Trophoblast cell (in vitro differentiated cells and primary cell): ENCODE measurements around the gene IGF2R.

Experiments used
- DNase-seq, 2 donors: peaks; one replicate each; pipeline ENCODE4 v3.0.0-alpha.2; 2016
- H2AFZ ChIP-seq: 2 replicates; pipeline ENCODE4 v1.6.1; 2013; ENCODE audit warnings: low read length, moderate library complexity, mild to moderate bottlenecking; ENCODE audit not compliant: insufficient read depth, poor library complexity
- H2AK5ac ChIP-seq: 2 replicates; pipeline ENCODE4 v1.6.1; 2013; ENCODE audit warnings: mild to moderate bottlenecking, low read length
- H2BK120ac ChIP-seq: 2 replicates; pipeline ENCODE4 v1.6.1; 2013; ENCODE audit warnings: low read length, mild to moderate bottlenecking, moderate library complexity; ENCODE audit not compliant: insufficient read depth, poor library complexity
- H2BK12ac ChIP-seq: 2 replicates; pipeline ENCODE4 v1.6.1; 2013; ENCODE audit warnings: mild to moderate bottlenecking, low read length, moderate library complexity
- H2BK5ac ChIP-seq: 2 replicates; pipeline ENCODE4 v1.6.1; 2013; ENCODE audit warnings: low read length, low read depth, moderate library complexity, mild to moderate bottlenecking; ENCODE audit not compliant: poor library complexity
- H3K14ac ChIP-seq: 2 replicates; pipeline ENCODE4 v1.6.1; 2013; ENCODE audit warnings: mild to moderate bottlenecking, low read length
- H3K18ac ChIP-seq: 2 replicates; pipeline ENCODE4 v1.6.1; 2013; ENCODE audit warnings: mild to moderate bottlenecking, low read length
- H3K23ac ChIP-seq: 2 replicates; pipeline ENCODE4 v1.6.1; 2013; ENCODE audit warnings: low read length
- H3K27ac ChIP-seq: 2 replicates; pipeline ENCODE4 v1.5.1; 2013; ENCODE audit warnings: low read depth, mild to moderate bottlenecking, inconsistent platforms, low read length, moderate library complexity
- H3K27me3 ChIP-seq: 2 replicates; pipeline ENCODE4 v1.6.1; 2013; ENCODE audit warnings: inconsistent platforms, mild to moderate bottlenecking, low read length, moderate library complexity; ENCODE audit not compliant: insufficient read depth
- H3K36me3 ChIP-seq, 2 experiments: 1 replicate in 1 of 2; 2 replicates in 1 of 2; pipeline ENCODE4 v1.6.1; 2013; ENCODE audit warnings: low read length in 2 of 2, mild to moderate bottlenecking in 2 of 2, moderate library complexity in 1 of 2; ENCODE audit not compliant: insufficient read depth in 2 of 2, control insufficient read depth in 1 of 2
- H3K4ac ChIP-seq: 2 replicates; pipeline ENCODE4 v1.6.1; 2013; ENCODE audit warnings: low read depth, mild to moderate bottlenecking, low read length, moderate library complexity
- H3K4me1 ChIP-seq, 2 experiments: 1 replicate in 1 of 2; 2 replicates in 1 of 2; pipeline ENCODE4 v1.6.1; 2013; ENCODE audit warnings: low read length in 2 of 2, mild to moderate bottlenecking in 2 of 2, moderate library complexity in 1 of 2; ENCODE audit not compliant: insufficient read depth in 2 of 2, control insufficient read depth in 1 of 2
- H3K4me2 ChIP-seq: 2 replicates; pipeline ENCODE4 v1.6.1; 2013; ENCODE audit warnings: inconsistent platforms, mild to moderate bottlenecking, low read length, moderate library complexity
- H3K4me3 ChIP-seq: 2 replicates; pipeline ENCODE4 v1.5.1; 2013; ENCODE audit warnings: mild to moderate bottlenecking, low read depth, low read length, inconsistent platforms
- H3K79me1 ChIP-seq: one replicate; pipeline ENCODE4 v1.6.1; 2013; ENCODE audit warnings: low read length
- H3K79me2 ChIP-seq: 2 replicates; pipeline ENCODE4 v1.6.1; 2013; ENCODE audit warnings: low read length, mild to moderate bottlenecking; ENCODE audit not compliant: control insufficient read depth, insufficient read depth, poor library complexity
- H3K9ac ChIP-seq: 2 replicates; pipeline ENCODE4 v1.6.1; 2013; ENCODE audit warnings: mild to moderate bottlenecking, low read length
- H3K9me3 ChIP-seq: 2 replicates; pipeline ENCODE4 v1.6.1; 2013; ENCODE audit warnings: low read depth, mild to moderate bottlenecking, control low read depth, inconsistent platforms, low read length; ENCODE audit not compliant: insufficient read depth
- H4K12ac ChIP-seq: 2 replicates; pipeline ENCODE4 v1.6.1; 2013; ENCODE audit warnings: low read depth, mild to moderate bottlenecking, low read length, moderate library complexity
- H4K8ac ChIP-seq: 2 replicates; pipeline ENCODE4 v1.6.1; 2013; ENCODE audit warnings: low read depth, mild to moderate bottlenecking, low read length, moderate library complexity
- H4K91ac ChIP-seq: one replicate; pipeline ENCODE4 v1.6.1; 2013; ENCODE audit warnings: low read depth, mild to moderate bottlenecking, low read length, moderate library complexity
- WGBS: extraction: QIAGEN DNeasy Blood & Tissue Kit; methylation state at CpG from one replicate; pipeline ENCODE4 v1.1.7; 2013; ENCODE audit warnings: missing lambda C conversion rate; ENCODE audit not compliant: insufficient read length, insufficient coverage; ENCODE audit errors: extremely low coverage; 5-methylcytosine and 5-hydroxymethylcytosine counted together

The IGF2R gene

DNA sequence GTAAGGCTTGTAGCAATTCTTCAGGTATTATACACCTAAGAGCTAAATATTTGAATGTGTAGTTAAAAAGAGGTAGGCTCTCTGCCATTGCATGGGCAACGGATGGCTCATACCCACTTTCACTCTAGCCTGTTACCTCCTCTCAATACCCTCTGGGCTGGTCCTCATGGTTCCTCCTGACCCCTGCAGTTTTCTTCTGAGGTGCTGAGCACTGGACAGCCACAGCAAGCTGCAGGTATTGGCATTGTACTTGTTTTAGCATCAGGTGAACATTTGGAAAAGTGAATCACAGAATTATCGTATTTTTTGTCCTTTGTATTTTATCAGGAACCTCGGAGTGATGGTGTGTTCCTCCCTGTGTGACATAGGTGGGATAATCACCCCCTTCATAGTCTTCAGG is 185.6 kb downstream of the IGF2R start:
- Histone ChIP-seq H3K14ac (no peak overlapping the region), H3K4me1 (no peaks in the 10 kb centered on the region), H3K79me2 (no peaks in the 10 kb centered on the region), H3K18ac (no peak overlapping the region), H4K8ac (no peak overlapping the region), H3K4ac (no peak overlapping the region), H3K27me3 (no peaks in the 10 kb centered on the region), H4K91ac (no peak overlapping the region), H2AK5ac (no peak overlapping the region), H2BK12ac (no peak overlapping the region), H2BK5ac (no peak overlapping the region), H3K36me3 (no peaks in the 10 kb centered on the region), H3K9ac (no peak overlapping the region), H3K9me3 (no peaks in the 10 kb centered on the region), H3K79me1 (no peaks in the 10 kb centered on the region), H2BK120ac (no peak overlapping the region), H3K4me3 (no peak overlapping the region), H2AFZ (no peak overlapping the region), H3K23ac (no peak overlapping the region), H3K27ac (no peak overlapping the region), H3K4me2 (no peak overlapping the region), H4K12ac (no peak overlapping the region)
- no CpG with 5 or more reads among the region's 3 CpGs for WGBS
- DNase-seq: no peak

DNA sequence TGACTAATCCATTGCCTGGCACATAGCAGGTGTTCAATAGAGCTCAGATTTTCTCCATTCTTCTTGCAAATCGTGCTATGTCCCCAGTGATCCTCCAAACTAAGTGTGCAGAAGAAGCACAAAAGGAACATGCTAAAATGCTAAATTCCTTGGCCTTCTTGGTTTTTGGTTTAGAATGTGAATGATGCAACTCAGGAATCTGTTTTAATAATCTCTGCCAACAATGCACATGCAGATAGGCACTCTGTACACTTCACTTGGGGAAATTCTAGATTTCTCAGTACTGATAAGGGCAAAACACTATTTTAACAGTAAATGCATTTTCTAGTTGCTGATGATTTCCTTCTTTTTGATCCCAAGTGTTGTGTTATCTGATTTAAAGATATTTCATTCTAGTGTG is 188.0 kb downstream of the IGF2R start:
- no CpG with 5 or more reads among the region's 1 CpG for WGBS
- Histone ChIP-seq H3K23ac (no peak overlapping the region), H3K4me3 (no peak overlapping the region), H4K8ac (no peak overlapping the region), H4K91ac (no peak overlapping the region), H2BK12ac (no peak overlapping the region), H3K27ac (no peak overlapping the region), H3K14ac (no peak overlapping the region), H2AFZ (no peak overlapping the region), H3K4ac (no peak overlapping the region), H2BK120ac (no peak overlapping the region), H3K79me1 (no peaks in the 10 kb centered on the region), H3K4me2 (no peak overlapping the region), H3K18ac (no peak overlapping the region), H2BK5ac (no peak overlapping the region), H3K36me3 (no peaks in the 10 kb centered on the region), H2AK5ac (no peak overlapping the region), H3K79me2 (no peaks in the 10 kb centered on the region), H3K9ac (no peak overlapping the region), H4K12ac (no peak overlapping the region), H3K27me3 (no peaks in the 10 kb centered on the region), H3K9me3 (no peaks in the 10 kb centered on the region), H3K4me1 (no peaks in the 10 kb centered on the region)
- peak in 1 of 2 donors; percentile 42 for DNase-seq

DNA sequence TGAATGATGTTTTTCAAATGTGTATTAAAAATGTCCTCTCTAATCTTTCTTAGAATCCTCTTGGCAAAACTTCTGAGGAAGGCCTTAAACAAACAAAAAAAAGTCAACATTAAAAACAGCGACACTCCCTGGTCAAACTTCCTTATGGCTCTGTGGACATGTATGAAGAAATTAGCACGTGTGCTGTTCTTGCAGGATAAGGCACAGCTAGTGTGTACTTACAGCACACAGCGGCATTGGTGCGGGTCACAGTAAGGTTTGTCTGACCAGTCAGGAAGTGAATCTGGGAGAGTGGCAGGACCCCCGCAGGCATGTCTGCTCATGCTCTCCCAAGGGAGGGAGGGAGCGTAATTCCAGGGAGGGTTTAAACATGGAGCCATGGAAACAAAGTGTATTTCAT is 191.6 kb downstream of the IGF2R start:
- H3K79me2 ChIP-seq: no peaks in the 10 kb centered on the region
- H3K4me2 ChIP-seq: no peak overlapping the region
- H3K9me3 ChIP-seq: no peaks in the 10 kb centered on the region
- H2BK5ac ChIP-seq: no peak overlapping the region
- H4K8ac ChIP-seq: no peak overlapping the region
- H4K91ac ChIP-seq: no peak overlapping the region
- H3K23ac ChIP-seq: no peak overlapping the region
- no peak overlapping the region for H3K4me3 ChIP-seq
- no peak overlapping the region for H3K18ac ChIP-seq
- no peak overlapping the region for H3K14ac ChIP-seq
- no peak for DNase-seq
- no peaks in the 10 kb centered on the region for H3K36me3 ChIP-seq
- no peak overlapping the region for H2AK5ac ChIP-seq
- H3K27ac ChIP-seq: no peak overlapping the region
- H3K4me1 ChIP-seq: no peaks in the 10 kb centered on the region
- H3K9ac ChIP-seq: no peak overlapping the region
- H3K4ac ChIP-seq: no peak overlapping the region
- H2BK12ac ChIP-seq: no peak overlapping the region
- no peak overlapping the region for H2BK120ac ChIP-seq
- H3K27me3 ChIP-seq: no peaks in the 10 kb centered on the region
- no CpG with 5 or more reads among the region's 6 CpGs for WGBS
- no peak overlapping the region for H2AFZ ChIP-seq
- H3K79me1 ChIP-seq: no peaks in the 10 kb centered on the region
- no peak overlapping the region for H4K12ac ChIP-seq
